GM19240 (cell line): ENCODE measurements around the gene XYLT2.
A peak's percentile ranks its signal among the peaks of the same experiment; 100 is the strongest.

Experiments
- DNase-seq: peaks from one replicate; pipeline ENCODE4 v3.0.0; 2011; ENCODE audit warnings: low spot score; ENCODE audit not compliant: insufficient read length

XYLT2 gene

DNA sequence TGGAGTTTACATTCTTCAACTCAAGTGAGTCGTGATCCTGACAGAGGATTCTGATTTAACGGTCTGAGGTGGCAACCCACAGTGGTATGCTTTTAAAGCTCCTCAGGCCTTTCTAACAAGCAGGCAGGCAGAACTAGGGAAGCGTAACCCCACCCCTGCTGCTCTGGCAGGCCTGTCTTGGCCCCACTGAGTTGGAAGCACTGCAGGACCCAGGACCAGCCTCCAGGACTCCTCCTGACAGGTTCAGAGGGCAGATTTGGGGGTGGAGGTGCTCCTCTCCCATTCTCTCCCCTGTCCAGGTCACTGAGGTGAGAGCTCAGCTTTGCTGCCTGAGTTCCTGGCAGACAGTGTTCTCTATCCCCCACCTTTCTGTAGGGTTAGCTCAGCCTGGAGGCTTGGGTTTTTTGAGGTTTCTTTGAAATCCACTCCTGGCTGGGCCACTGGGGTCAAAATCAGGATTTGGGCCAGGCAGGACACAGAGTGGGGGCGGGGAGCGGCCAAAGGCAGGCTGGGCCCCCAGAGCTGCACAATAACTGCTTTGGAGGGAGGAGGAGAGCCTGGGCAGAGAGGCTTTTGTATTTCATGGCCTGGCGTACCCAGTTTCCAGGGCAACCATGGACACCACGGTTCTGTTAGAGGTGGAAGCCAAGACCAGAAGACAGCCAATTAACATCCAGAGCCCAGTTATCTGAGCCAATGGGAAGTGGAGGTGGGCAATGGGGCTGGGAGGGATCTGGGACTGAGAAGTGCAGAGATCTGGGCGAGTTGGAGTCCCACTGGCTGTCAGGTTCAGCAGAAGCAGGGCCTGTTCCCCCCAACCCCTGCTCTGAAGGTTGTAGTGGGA lies 17.5 kb downstream of the XYLT2 start:
- DNase-seq = no peak

DNA sequence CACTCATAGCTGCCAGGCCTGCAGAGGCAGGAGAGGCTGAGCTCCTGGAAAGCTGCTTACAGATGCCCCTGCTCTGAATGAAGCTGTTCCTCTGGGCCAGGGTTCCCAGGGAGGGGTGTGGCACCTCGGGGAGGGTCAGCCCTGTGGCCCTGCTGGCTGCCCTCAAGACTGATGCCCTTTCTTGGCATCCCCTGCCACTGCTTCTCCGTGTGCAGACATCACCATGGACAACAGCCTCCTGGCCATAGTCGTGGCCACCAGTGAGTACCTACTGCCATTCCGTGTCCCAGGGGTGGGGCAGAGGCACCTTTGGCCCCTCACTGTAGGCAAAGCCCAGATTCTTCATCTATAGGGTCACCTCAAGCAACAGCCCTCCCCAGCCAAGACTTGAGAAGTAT lies 18.1 kb downstream of the XYLT2 start:
- DNase-seq = no peak

DNA sequence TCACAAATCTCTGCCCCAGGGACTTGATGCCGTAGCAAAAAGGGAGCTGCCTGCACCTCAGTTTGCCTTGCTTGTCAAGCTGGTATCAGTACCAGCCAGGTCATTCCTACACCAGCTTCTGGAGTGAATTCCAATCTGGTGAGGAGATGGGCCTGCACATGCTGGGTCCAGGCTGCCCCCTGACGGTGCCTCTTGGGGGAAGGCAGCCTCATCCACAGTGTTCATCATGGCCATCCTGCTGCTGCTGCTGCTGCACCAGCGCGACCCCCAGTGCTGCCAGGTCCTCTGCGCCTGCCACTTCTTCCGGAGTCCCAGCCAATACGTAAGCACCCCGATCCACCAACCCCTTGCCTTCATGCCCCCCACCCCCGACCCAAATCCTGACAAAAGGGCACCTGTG lies 18.8 kb downstream of the XYLT2 start:
- no peak for DNase-seq

DNA sequence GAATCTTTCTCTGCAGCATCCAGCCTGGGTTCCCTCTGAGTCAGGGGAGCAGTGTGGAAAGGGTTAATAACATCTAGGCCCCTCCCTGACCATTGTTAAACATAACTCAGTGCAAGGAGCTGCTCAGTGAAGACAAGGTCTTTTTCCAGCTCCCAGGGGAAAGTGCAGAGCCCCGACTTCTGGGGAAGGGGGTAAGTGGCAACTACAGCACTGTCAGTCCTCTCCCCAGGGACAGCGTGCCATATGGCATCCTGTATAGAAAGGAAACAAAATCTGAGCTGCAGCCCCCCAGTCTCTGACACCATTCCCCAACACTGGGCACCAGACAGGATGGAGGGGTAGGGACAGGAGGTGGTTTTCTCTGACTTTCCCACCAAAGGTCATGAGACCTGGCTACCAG lies 19.2 kb downstream of the XYLT2 start:
- no peak for DNase-seq

DNA sequence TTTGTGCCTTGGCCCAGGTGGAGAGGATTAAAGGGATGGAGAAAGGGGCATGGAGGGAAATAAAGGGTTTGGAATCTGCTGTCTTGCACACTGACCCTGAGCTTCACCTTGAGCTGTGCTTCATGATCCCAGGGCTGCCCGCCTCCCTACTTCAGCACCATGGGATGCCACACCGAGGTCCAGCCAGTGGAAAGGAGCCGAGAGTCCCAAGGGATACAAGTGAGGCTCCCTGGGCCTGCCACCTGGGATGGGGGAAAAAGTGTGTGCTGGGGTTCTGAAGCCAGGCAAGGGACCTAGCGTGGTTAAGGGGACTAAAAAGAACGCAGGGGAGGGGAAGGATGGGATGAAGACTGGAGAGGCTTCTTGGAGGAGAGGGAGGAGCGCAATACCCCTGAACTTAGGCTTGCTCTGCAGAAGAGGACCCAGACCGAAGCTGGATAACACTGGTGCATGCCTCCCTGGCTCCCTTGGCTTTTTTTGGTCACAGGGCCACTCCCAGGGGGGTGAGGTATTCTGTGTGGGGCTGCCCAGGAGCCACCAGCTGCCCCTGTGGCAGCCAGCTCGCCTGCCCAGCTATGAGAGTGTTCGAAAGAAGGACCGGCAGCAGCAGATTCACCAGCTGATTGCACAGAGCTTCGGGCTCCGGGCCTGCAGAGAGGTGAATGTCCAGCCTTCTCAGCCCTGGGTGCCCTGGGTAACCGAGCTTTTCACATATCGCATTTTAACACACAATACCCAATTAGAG lies 19.9 kb downstream of the XYLT2 start:
- no peak for DNase-seq

DNA sequence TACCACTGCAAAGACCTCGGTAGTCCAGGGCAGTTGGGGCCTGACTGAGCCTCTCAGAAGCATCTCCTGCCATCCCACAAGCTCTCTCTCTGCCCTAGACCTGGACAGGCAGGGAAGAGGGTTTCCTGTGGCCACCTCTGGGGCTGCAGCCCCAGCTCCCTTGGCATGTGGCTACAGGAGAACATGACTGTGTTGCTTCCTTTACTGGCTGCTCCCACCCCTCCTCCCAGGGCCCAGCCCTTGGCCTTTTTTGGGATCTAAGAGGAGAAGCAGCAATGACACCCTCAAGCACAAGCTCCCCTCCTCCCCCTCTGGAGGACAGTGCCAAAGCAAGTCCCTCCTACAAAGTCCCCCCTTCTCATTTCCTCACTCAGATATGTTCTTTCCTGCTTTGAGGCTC lies 21.5 kb downstream of the XYLT2 start:
- DNase-seq = no peak

DNA sequence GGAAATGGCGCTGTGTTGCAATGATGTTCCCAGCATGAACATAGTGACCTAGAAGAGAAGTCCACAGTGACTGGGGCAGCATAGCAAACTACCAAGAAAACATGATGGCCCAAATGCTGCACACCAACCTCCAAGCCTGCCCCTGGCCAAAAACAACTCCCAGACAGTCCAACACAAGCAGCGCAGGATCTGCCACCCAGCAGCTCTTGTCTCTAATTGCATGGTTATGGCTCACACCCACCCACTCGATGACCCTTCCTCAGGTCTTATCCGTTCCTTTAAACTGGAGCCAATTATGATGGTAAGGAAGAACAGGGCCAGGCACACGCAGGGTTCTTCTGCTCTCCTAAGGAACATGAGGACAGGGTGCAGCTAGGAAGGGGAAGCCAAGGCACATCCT lies 24.1 kb downstream of the XYLT2 start:
- DNase-seq = no peak

DNA sequence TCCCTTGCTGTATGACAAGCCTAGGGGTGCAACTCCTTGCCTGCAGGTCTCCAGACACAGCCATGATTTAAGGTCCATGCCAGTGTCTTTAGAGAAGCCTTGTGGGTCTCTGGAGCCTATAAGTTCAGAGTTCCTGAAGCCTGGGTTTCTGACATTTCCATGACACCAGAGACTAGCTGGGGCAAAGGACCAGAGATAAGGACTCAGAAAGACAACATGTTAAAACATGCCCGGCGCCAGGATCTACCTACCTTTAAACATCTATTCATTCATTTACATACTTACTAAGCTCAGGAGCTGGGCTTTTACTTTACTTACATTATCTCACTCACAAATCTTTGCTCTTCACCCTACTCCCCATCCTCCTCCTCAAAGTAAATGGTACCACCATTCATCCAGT lies 25.6 kb downstream of the XYLT2 start:
- no peak for DNase-seq

DNA sequence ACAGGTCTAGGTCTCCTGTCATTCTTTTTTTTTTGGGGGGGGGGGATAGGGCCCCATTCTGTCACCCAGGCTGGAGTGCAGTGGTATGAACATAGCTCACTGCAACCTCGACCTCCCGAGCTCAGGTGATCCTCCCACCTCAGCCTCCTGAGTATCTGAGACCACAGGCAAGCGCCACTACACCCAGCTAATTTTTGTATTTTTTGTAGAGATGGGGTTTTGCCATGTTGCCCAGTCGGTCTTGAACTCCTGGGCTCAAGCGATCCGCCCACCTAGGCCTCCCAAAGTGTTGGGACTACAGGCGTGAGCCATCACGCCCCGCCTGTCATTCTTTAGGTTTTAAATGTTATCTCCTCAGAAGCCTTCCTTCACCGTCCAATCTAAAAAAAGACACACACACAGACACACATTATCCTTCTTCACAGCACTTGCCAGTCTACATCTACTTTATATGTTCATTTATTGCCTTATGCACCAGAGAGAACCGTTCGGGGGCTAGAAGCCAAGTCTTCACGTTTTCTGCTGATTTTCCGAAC lies 26.4 kb downstream of the XYLT2 start:
- no peak for DNase-seq

DNA sequence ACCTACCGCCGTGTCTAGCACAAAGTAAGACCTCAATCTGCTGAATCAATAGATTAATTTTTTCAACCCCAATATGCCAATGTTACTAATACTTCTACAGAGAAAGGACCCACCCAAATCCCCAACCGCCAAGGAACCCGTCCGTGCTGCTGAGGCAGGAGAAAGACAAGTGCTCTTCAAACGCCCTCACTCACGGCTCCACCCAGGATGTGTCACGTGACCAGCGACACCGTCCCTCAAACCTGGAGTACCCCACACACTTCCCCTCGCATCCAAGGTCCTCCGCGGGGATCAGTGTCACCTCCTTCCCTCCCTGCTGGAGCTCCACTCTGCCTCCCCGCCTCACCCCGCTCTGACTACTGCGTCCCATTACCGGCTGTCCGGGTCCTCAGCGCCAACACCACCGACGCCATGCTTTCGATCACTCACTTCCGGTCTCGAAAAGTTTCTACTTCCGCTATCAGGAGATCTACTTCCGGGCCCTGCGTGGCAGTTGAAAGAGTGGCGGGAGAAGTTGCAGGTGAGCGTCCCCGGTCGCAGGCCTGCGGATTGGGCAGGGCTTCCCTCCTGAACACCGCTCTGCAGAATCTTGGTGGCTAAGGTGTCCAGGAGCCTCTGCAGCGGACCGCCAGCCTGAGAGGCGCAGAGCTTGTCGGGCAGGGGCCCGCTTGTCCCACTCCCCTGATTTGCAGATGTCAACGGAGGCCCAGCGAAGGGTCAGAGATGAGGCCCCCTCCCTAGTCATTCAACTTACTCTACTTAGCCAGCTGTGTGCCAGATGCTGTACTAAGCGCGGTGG lies 27.0 kb downstream of the XYLT2 start, which contains the start of the genes EME1 and MRPL27:
Gene EME1 (plus strand): TSS at position 472 of the 799 bp plus-strand sequence. CDS start 1,980 bp downstream, outside the sequence.
Gene MRPL27 (minus strand): TSS at position 427 of the 799 bp plus-strand sequence. CDS start 14 bp downstream, at position 413.
- DNase-seq = peak; percentile 95

DNA sequence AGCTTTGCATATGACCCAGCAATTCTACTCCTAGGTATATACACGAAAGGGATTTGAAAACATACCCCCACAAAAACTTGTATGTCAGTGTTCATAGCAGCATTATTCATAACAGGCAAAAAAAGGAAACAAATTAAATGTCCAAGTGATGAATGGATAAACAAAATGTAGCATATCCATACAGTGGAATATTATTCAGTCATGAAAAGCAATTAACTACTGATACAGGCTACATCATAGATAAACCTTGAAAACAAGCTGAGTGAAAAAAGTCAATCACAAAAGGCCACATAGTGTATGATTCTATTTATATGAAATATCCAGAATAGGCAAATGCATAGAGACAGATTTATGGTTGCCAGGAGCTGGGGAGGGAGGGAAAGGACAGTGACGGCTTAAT lies 27.8 kb downstream of the XYLT2 start:
- no peak for DNase-seq

DNA sequence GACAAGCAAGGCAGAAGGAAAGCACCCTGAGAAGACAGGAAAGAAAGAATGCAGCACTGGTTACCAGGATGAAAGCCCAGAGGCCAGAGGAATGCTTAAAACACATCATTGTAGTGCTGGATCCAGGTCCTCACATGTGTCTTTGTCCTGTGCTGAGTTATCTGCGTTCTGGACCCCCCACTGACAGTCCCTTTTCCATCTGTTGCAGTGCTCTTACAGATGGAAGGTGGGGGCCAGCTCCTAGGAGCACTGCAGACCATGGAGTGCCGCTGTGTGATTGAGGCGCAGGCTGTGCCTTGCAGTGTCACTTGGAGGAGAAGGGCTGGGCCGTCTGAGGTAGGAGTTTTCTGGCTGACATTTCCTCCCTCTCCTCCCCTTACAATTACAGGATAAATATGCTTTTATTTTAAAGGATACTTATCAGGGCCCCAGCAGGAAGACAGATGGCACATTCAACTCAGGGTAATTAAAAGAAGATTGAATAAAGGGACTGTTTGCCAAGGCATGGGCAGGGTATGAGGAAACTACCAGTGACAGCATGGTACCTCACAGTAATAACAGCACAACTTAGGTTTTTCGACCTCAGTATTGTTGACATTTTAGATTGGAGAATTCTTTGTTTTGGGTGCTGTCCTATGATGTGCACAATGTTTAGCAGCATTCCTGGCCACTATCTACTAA lies 30.1 kb downstream of the XYLT2 start:
- DNase-seq = no peak

DNA sequence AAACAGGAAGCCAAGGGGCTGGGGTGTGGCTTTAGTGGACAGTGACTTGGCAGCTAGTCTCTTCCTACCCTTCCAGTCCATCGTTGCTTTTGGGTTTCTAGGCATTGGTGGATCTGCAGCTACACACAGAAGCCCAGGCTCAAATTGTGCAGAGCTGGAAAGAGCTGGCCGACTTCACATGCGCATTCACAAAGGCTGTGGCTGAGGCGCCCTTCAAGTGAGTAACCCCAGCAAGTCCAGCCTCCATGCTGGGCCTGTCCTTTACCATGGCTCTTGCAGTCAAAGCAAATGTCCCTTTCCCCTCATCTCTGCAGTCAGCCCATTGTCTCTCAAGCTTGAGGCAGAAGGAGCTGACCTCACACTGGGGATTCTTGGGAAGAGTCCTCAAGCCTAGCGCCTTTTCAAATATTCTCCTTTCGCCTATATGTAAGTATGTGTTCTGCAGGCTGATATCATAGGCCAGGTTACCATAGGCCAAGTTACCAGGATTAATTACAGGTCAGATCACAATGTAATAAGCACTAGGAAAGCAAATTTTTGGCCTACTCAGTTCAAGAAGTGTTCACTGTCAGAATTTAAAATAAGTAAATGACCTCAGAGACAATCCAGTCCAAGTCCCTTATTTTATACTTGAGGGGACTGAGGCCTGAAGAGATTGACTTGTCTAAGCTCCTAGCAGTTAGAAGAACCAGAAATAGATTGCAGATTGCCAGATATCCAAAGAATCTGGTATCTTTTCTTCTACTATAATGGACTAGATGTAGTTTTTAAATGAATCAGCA lies 33.6 kb downstream of the XYLT2 start:
- no peak for DNase-seq

DNA sequence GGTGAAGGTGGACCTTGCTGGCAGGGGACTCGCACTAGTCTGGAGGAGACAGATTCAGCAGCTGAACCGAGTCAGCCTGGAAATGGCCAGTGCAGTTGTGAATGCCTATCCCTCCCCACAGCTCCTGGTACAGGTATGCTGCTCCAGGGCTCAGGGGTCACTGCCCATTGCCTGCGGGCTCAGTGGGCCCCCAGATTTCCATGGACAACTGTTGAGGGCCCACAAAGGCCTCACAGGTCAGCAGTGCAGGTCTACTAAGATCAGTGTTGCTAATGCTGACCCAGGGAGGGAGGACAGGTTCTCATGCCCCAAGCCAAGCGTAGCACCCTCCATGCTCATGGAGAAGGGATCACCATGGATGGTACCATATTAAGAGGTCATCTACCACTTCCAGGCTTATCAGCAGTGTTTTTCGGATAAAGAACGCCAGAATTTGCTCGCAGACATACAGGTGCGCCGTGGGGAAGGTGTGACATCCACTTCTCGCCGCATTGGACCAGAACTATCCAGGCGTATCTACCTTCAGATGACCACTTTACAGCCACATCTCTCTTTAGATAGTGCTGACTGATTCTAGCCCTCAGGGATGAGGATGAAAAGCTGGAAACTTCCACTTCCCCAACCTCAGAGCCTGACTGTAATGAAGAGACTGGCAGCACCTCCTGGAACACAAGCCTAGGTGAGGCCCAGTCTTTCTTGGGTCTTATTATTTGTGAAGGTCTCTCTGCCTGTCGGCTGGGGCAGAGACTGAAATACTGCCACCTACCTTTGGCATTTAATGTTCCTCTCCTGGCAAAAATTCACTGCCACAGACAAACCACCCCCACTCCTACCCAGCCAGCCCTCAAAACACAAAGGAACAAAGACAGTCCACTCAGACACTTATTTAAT lies 34.7 kb downstream of the XYLT2 start:
- DNase-seq = no peak

DNA sequence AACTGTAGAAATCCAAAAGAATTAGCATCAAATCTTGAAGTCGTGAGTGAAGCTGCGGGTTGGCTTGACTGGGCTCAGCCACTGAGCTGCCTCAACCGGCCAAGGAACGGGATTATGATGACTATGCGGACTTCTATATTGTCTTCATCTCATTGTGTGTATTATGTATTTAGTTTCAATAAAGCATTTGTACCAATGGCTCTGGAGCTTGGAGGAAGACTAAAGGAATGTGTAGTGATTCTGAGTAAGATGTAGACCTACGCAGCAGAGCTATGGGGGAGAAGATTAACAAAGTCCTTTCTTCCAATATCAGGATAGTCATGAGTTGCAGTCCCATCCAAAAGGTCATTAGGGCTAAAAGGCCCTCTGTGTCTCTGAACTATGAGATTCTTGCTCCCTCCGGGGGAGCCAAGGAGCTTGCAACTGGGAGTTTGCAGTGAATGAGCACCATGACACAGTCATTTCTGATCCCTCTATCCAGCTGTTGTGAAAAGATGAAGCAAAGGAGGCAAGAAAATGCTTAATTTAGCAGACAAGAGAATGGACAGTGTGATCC lies 35.4 kb downstream of the XYLT2 start:
- DNase-seq = no peak

DNA sequence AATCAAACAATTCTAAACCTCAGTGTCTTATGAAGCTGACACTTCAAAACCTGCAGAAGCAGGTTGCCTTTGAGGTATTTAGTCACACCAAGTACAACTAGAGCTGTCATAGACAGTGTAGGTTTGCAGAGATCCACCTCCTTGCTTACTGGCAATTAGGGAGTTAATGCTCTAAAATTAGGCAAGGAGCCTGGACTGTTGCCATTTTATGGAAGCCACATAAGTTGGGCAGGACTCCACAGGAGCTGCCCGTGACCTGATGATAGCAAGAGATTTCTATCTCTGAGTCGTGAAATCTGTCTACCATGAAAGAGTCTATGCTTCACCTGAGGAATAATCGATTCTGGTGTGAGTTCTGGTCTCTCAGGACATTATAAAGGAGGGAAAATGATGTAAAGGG lies 36.0 kb downstream of the XYLT2 start:
- DNase-seq = no peak

DNA sequence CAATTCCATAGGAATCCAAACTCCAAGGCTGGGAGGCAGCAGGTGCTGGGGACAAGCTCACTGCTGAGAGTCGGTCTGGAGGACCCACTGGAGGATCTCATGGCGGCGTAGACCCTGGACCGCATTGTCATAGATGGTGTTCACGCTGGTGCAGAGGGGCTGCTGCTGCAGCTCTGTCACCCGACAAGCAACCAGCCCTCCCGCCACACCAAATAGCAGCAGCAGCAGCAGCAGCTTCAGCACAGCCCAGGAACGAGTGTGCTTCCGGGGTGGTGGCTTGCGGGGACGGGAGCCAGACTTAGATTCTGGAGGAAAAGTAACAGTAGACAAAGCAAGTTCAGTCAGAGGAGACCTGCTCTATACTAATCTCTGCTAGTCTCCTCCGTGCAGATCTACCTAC lies 37.0 kb downstream of the XYLT2 start:
- no peak for DNase-seq

DNA sequence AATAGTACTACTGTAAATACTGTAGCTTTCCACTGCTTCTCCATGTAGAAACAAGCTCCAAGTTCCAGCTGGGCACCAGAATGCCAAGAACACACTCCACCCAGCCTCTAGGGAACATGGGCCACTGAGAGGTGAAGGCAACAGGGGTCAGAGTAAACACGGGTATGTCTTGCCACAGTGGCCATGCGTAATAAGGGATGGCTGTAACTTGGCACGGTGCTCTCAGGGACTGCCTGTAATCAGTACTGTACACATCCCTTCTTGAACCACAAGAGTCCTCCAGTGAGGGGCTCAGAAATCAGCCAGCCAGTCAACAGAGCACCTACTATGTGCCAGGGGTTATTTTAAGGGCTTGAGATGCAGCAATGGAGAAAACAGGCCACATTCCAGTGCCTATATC lies 40.6 kb downstream of the XYLT2 start:
- DNase-seq = no peak

DNA sequence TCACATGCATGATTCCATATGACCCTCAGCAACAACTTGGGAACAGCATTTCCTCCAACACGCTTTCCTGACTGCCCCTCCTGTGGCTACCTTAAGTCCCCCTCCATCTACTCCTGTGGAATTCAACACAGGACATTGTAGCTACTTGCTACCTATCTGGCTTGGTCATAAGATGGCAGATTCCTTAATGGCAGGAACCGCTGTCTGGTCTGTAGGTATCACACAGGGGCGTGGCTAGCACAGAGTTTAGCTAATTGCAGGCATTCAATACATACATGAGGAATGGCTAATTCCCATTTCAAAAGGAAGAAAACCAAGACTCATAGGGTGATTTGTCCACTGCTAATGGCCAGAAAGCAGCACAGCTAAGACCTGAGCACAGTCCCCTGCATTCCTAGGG lies 42.8 kb downstream of the XYLT2 start:
- DNase-seq = no peak
